Activated CD4-positive, alpha-beta T cell treated with anti-CD3 and anti-CD28 coated beads for 36 hours (primary cell): Measurements from ENCODE around the gene PCBP4. TPM values are rescaled to one million over a fixed set of nuclear protein-coding genes. Genes with fewer than 3 reads are reported as not detected.
A peak's percentile ranks its signal among the peaks of the same experiment; 100 is the strongest.

Experiments
- ATAC-seq: fragments of 200-7000 bp; cut with Tn5 transposase; one replicate; pipeline ENCODE4 v1.10.0; 2021; ENCODE audit warnings: mild to moderate bottlenecking, moderate library complexity
- CTCF ChIA-PET: fragments of 350-600 bp; sonication (Branson Sonifier 250); formaldehyde crosslinking; loops from one replicate; lab custom pipeline; 2021; ENCODE audit warnings: antibody characterized with exemption; lab: Charles Lee
- POLR2A ChIA-PET: fragments of 350-600 bp; sonication (Branson Sonifier 250); formaldehyde crosslinking; loops from one replicate; lab custom pipeline; 2021; ENCODE audit warnings: antibody characterized with exemption, inconsistent platforms; lab: Charles Lee
- DNase-seq: peaks from one replicate; pipeline ENCODE4 v3.0.0-alpha.2; 2020
- H3K27ac Mint-ChIP-seq: one replicate; pipeline ENCODE4 v1.8.0; 2021; ENCODE audit warnings: mixed read lengths
- H3K27me3 Mint-ChIP-seq: one replicate; pipeline ENCODE4 v1.8.0; 2021; ENCODE audit warnings: mixed read lengths
- H3K36me3 Mint-ChIP-seq: one replicate; pipeline ENCODE4 v1.8.0; 2021; ENCODE audit warnings: low read depth, mixed read lengths
- H3K4me1 Mint-ChIP-seq: one replicate; pipeline ENCODE4 v1.8.0; 2021; ENCODE audit warnings: mixed read lengths
- H3K4me3 Mint-ChIP-seq: one replicate; pipeline ENCODE4 v1.8.0; 2021; ENCODE audit warnings: mild to moderate bottlenecking, moderate library complexity, mixed read lengths
- H3K9me3 Mint-ChIP-seq: one replicate; pipeline ENCODE4 v1.8.0; 2021; ENCODE audit warnings: low read depth, mixed read lengths
- intact Hi-C, 2 experiments: fragments of 100-400 bp; cut with DNase I in 1 of 2; cut with micrococcal nuclease in 1 of 2; formaldehyde crosslinking; loops; one replicate each; pipeline versions ENCODE4 v1.14.2 to v1.15.1; 2022 to 2024; cut with DNase I, micrococcal nuclease
- total RNA-seq, 2 experiments: library from RNA; stranded (reverse); gene quantifications; one replicate each; pipeline ENCODE4 v1.2.3, GENCODE V29; 2021

PCBP4 gene
- 10 to 100 TPM; 12.5 to 13.6 TPM for total RNA-seq

DNA sequence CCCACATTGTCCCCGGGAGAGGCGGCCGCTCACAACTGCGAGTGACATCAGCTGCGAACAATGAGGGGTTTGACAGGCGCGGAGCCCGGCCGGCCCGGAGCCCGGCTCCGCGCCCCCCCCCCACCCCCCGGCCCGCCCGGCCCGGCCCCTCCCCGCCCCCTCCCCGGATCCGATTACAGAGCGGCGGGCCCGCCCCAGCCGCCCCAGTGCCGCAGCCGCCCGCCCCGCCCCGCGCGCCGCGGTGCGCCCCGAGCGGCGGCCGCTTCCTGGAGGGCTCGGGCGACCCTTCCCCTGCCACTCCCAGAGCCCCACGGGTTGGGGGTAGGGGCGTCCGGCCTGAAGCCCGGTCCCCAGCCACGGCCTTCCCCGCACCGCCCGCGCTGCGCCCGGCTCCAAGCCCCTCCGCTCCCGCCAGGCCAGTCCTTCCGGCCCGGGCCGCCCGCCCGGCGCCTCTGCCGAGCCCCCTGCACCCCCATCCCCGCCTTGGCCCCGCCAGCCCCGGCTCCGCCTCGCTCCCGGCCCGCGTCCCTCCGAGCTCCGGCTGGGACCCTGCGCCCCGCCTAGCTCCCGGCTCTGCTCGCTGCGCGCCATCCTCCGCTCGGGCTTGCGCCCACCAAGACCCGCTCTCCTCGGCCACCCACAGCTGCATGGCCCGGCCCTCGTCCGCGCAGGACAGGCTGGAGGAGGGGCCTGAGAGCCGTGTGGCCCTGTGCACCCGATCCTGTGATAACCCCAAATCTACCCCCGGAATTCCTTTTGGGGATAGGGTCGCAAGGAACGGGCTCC, at the start of gene PCBP4:
Gene PCBP4, minus strand, starts transcription at position 71 of the 786 bp plus-strand sequence. CDS start 6,214 bp downstream, outside the sequence.
- H3K27ac Mint-ChIP-seq: peak within 1 kb of the TSS; percentile 31
- CTCF ChIA-PET: interaction anchor here (1.0 to 2.8 kb wide), 2 partner anchors 15 to 25 kb away, joined by 4 to 12 read pairs; partner anchors contain the start of gene ACY1
- H3K4me3 Mint-ChIP-seq: peak within 1 kb of the TSS; percentile 75
- H3K27me3 Mint-ChIP-seq: no peaks in the 10 kb centered on the region
- POLR2A ChIA-PET: no interaction called here
- H3K36me3 Mint-ChIP-seq: peaks cover 9% of the 10 kb centered on the region
- intact Hi-C loops: loop anchor here in 1 of 2 experiments (1.0 kb wide), 1 partner anchor 25 kb away; the partner anchor contains the start of gene PARP3
- ATAC-seq (peak; percentile 52), DNase-seq (peak; percentile 62)
- H3K4me1 Mint-ChIP-seq: peaks cover 20% of the 10 kb centered on the region
- H3K9me3 Mint-ChIP-seq: no peaks in the 10 kb centered on the region

DNA sequence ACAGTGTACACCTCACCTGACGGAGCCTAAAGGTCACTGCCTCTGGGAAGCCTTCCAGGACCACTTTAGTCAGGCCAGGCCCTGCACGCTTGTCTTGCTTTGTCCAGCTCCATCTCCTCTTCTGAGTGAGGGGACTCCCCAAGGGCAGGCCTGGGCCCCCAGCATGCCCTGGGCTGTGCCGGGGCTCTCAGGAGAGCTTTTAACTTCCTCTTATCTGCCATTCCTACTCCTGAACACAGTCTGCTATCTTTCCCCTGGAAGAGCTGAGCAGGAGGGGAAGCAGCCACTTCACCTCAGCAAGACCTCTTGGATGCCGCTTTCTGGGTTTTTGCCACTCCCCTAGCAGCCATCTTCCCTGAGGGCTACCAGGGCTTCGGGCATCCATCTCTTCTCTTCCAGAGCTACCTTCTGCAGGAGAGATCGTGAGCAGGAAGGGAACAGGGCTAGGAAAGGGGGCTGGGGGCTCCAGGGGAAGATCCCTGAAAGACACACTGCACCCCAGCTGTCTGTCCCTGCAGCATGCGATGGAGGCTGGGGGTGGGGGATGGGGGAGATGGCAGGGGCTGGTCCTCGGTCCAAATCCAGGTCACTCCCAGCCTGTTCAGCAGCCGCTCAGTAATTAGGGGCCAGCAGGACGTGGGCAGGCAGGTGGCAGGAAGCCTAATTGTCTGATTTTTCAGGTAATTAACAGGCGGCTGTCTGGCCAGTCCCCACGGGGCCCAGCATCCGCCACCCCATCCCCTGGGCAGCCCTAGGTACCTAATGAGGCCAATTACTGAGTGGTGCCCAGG, 48.4 kb upstream of the PCBP4 start:
- no peaks in the 10 kb centered on the region for H3K9me3 Mint-ChIP-seq
- no peak for ATAC-seq
- H3K27ac Mint-ChIP-seq: no peak overlapping the region
- H3K4me3 Mint-ChIP-seq: no peak overlapping the region
- ChIA-PET POLR2A (no interaction called here), CTCF (interaction anchor here (0.9 kb wide), 1 partner anchor 10 kb away, joined by 3 read pairs; no protein-coding TSS in a partner anchor)
- no peak for DNase-seq
- no peaks in the 10 kb centered on the region for H3K4me1 Mint-ChIP-seq
- intact Hi-C loops: no loop called here
- H3K27me3 Mint-ChIP-seq: no peaks in the 10 kb centered on the region
- no peaks in the 10 kb centered on the region for H3K36me3 Mint-ChIP-seq

DNA sequence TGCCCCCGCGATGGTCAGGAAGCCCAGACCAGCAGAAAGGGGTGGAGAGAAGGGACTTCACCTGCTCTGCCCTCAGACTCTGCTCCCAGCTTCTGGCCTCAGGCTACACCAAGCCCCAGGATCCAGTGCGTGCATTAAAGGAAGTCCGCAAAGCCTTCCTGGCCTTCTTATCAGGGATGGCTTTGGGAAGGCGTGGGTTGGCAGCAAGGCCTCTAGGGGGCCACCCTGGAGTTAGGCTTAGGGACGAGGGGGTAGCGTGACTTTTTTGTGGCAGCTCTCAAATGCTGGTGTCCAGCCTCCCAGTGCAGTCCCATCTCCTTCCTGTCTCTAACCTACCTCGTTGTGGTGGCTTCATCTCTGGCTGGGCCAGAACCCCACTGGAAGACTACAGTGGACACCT, 47.4 kb upstream of the PCBP4 start:
- DNase-seq (no peak), ATAC-seq (no peak)
- Mint-ChIP-seq H3K4me1 (no peaks in the 10 kb centered on the region), H3K27me3 (no peaks in the 10 kb centered on the region), H3K36me3 (no peaks in the 10 kb centered on the region), H3K27ac (no peak overlapping the region), H3K4me3 (no peak overlapping the region), H3K9me3 (no peaks in the 10 kb centered on the region)
- ChIA-PET CTCF (interaction anchor here (0.6 kb wide), 1 partner anchor 190 kb away, joined by 3 read pairs; no protein-coding TSS in a partner anchor), POLR2A (no interaction called here)
- intact Hi-C loops: no loop called here

DNA sequence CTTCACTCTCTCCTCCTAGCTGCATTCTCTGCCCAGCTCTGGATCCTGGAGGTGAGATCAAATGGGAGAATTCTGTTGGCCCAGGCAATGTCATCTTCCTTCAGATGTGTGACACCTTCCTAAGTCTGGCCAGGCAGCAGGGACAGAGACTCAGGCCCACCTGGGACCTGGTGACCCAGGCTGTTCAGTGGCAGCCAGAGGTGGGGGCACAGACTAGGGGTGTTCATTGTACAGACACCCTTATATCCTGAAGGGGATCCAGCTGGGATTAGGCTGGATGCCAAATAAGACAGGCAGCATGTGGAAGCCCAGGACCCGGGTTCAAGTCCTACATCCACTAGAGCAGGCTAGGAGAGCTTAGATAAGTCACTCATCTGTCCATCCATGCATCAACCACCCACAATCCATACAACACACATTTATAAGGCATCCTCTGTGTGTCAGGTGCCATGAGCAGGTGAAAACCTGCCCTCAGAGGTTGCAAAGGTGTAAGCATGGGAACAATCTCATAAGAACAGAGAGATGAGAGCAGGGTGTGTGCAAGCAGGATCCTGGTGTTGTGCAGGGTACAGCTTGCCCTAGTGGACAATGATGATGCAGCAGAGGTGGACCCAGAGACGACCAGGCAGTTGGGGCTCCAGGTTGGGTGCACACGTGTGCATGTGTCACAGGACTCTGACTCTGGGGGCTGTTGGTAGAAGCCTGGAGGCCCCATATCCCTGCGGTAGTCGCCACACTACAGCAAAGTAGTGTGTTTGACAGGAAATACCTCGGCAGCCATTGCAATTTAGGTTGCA, 46.7 kb upstream of the PCBP4 start:
- H3K4me3 Mint-ChIP-seq: no peak overlapping the region
- ATAC-seq (no peak), DNase-seq (no peak)
- ChIA-PET POLR2A (no interaction called here), CTCF (interaction anchor here (0.6 to 2.4 kb wide), 7 partner anchors 12 to 326 kb away, joined by 3 to 9 read pairs (median 3); partner anchors contain the start of gene ABHD14B)
- intact Hi-C loops: no loop called here
- no peak overlapping the region for H3K27ac Mint-ChIP-seq
- H3K27me3 Mint-ChIP-seq: no peaks in the 10 kb centered on the region
- no peaks in the 10 kb centered on the region for H3K36me3 Mint-ChIP-seq
- H3K4me1 Mint-ChIP-seq: no peaks in the 10 kb centered on the region
- H3K9me3 Mint-ChIP-seq: no peaks in the 10 kb centered on the region

DNA sequence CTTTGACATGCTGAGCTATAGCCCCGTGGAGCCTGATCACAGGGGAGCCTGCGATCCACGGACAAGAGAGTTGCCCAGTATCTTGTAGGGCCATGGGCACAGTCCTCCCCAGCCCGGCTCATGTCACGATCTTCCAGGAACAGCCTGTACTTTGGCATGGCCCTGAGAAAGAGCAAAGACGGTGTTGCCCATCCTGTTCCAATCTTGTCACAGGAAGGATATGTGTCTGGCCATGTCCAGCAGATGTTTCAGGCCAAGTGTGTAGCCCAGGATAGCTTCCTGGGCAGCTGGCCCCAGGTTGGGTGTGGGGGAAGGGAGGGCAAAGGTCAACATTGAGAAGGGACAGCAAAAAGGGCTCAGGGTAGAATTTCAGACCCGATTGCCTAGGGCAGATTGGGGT, 45.4 kb upstream of the PCBP4 start:
- Mint-ChIP-seq H3K4me3 (no peak overlapping the region), H3K9me3 (no peaks in the 10 kb centered on the region), H3K4me1 (no peaks in the 10 kb centered on the region), H3K36me3 (no peaks in the 10 kb centered on the region), H3K27me3 (no peaks in the 10 kb centered on the region), H3K27ac (no peak overlapping the region)
- POLR2A ChIA-PET: no interaction called here
- CTCF ChIA-PET: interaction anchor here (0.6 to 2.4 kb wide), 8 partner anchors 11 to 373 kb away, joined by 3 to 9 read pairs (median 4); no protein-coding TSS in a partner anchor
- ATAC-seq (no peak), DNase-seq (no peak)
- intact Hi-C loops: no loop called here

DNA sequence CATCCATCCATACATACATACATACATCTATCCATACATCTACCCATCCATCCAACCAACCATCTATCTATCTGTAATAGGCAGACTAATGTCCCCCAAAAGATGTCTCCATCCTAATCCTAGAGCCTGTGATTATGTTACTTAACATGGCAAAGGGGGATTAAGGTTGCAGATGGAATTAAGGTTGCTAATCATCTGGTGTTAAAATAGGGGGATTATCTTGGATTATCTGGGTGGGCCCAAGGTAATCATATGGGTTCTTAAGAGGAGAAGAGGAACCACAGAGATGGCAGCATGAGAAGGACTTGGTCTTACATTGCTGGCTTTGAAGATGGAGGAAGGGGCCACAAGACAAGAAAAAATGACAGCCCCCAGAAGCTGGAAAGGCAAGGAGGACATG, 43.2 kb upstream of the PCBP4 start:
- intact Hi-C loops: no loop called here
- no peak for ATAC-seq
- H3K4me3 Mint-ChIP-seq: no peak overlapping the region
- ChIA-PET CTCF (interaction anchor here (0.7 kb wide), 1 partner anchor 110 kb away, joined by 3 read pairs; no protein-coding TSS in a partner anchor), POLR2A (no interaction called here)
- H3K4me1 Mint-ChIP-seq: peaks cover 9% of the 10 kb centered on the region
- DNase-seq: no peak
- H3K9me3 Mint-ChIP-seq: no peaks in the 10 kb centered on the region
- no peaks in the 10 kb centered on the region for H3K27me3 Mint-ChIP-seq
- H3K36me3 Mint-ChIP-seq: no peaks in the 10 kb centered on the region
- H3K27ac Mint-ChIP-seq: no peak overlapping the region

DNA sequence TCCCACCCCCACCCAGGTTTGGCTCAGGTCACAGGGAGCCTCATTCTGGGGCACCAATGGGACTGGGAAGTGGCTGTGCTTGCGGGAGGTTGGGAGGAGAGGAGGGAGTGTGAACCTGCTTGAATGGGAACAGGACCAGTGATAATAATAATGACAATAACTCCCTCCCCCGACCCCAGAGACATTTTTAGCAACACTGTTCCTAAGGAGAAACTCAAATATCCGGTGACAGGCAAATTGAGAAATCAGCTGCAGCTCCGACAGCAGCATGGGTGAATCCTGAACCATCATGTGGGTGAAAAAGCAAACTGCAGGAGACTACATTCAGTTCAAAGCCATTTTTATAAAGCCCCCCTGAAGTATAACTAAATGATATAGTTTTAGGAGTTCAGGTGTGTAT, 40.0 kb upstream of the PCBP4 start:
- no peak overlapping the region for H3K4me3 Mint-ChIP-seq
- no peaks in the 10 kb centered on the region for H3K36me3 Mint-ChIP-seq
- peaks cover 13% of the 10 kb centered on the region for H3K4me1 Mint-ChIP-seq
- ATAC-seq (no peak), DNase-seq (no peak)
- CTCF ChIA-PET: interaction anchor here (0.6 to 0.9 kb wide), 2 partner anchors 9 to 462 kb away, joined by 3 read pairs; no protein-coding TSS in a partner anchor
- no peak overlapping the region for H3K27ac Mint-ChIP-seq
- POLR2A ChIA-PET: no interaction called here
- intact Hi-C loops: no loop called here
- H3K27me3 Mint-ChIP-seq: no peaks in the 10 kb centered on the region
- no peaks in the 10 kb centered on the region for H3K9me3 Mint-ChIP-seq

DNA sequence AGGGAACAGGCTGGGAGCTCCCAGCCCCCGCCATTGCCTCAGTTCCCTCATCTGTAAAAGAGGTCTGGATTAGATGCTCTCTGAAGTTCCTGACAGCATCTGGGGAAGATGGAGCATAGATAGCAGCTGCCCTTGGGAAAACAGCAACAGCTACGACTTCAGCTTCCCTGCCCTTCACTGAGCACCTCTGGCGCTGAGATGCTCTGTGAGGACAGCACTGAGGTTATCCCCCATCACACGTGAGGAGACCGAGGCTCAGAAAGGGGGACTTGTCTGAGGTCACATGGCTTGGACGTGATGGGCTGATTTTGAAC, 39.5 kb upstream of the PCBP4 start:
- no peaks in the 10 kb centered on the region for H3K36me3 Mint-ChIP-seq
- ChIA-PET CTCF (interaction anchor here (0.6 kb wide), 1 partner anchor 87 kb away, joined by 3 read pairs; no protein-coding TSS in a partner anchor), POLR2A (no interaction called here)
- no peak overlapping the region for H3K4me3 Mint-ChIP-seq
- no peak for DNase-seq
- H3K4me1 Mint-ChIP-seq: peaks cover 13% of the 10 kb centered on the region
- no peaks in the 10 kb centered on the region for H3K27me3 Mint-ChIP-seq
- no peaks in the 10 kb centered on the region for H3K9me3 Mint-ChIP-seq
- no peak overlapping the region for H3K27ac Mint-ChIP-seq
- intact Hi-C loops: no loop called here
- no peak for ATAC-seq

DNA sequence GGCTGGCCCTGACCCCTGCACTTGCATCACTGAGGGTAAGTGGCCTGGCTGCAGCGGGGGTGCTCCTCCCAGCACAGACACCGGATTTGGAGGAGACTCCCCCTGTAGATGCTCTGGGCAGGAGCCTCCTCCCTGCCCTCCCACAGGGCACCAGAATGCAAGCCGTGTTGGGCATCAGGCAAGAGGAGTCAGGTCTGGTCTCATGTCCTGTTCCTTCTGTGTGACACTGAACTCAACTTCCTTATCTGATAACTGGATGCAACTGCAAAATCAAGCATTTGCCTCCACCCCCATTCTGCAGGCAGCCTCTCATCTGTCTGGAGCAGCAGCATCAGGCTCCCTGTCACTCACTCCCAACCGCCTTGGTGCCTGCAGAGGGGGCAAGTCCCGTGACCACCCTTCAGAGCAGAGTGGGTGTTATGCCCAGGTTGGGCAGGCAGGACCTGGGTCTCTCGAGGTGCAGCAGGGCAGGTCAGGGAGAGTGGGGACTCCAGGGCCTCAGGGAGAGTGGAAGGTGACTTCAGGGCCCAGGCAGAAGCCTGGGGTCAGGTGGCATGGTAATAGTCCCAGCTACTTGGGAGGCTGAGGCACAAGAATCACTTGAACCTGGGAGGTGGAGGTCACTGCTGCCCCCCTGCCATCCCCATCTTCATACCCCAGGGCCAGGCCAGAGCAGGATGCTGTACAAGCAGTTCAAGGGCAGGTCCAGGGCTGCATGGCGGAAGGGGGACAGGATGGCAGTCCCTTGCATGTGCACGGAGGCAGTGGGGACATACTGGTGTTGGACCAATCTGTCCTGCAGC, 39.0 kb upstream of the PCBP4 start:
- DNase-seq: no peak
- ChIA-PET POLR2A (interaction anchor here (0.7 kb wide), 1 partner anchor 316 kb away, joined by 3 read pairs; no protein-coding TSS in a partner anchor), CTCF (interaction anchor here (0.6 to 6.3 kb wide), 4 partner anchors 10 to 139 kb away, joined by 3 to 76 read pairs (median 3); no protein-coding TSS in a partner anchor)
- Mint-ChIP-seq H3K4me3 (no peak overlapping the region), H3K4me1 (peaks cover 16% of the 10 kb centered on the region), H3K27ac (no peak overlapping the region), H3K9me3 (no peaks in the 10 kb centered on the region), H3K36me3 (no peaks in the 10 kb centered on the region), H3K27me3 (no peaks in the 10 kb centered on the region)
- ATAC-seq: no peak
- intact Hi-C loops: no loop called here

DNA sequence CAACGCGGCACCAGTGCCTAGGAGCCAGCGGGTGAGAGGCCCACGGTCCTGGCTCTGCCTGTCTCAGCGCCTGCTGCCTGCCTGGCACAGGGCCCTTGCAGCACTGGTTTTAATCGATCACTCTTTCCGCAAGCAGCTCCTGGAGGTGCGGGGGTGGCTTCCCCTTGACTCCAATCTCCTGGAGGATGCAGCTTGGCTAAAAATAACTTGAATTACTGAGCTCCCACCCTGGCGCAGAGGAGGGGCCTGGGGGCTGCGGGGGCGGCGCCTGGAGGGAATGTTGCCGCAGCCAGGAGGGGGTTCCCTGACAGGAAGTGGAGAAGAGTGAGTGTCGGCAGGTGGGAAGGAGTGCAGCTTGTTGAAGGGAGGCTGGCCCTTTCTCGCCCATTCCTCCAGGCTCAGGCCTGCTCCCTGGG, 38.3 kb upstream of the PCBP4 start:
- peaks cover 16% of the 10 kb centered on the region for H3K4me1 Mint-ChIP-seq
- H3K36me3 Mint-ChIP-seq: no peaks in the 10 kb centered on the region
- POLR2A ChIA-PET: interaction anchor here (0.7 kb wide), 1 partner anchor 315 kb away, joined by 3 read pairs; no protein-coding TSS in a partner anchor
- DNase-seq (peak; percentile 43), ATAC-seq (peak; percentile 28)
- H3K9me3 Mint-ChIP-seq: no peaks in the 10 kb centered on the region
- no peak overlapping the region for H3K4me3 Mint-ChIP-seq
- CTCF ChIA-PET: interaction anchor here (0.5 to 6.3 kb wide), 4 partner anchors 10 to 449 kb away, joined by 3 to 76 read pairs (median 3); no protein-coding TSS in a partner anchor
- no peaks in the 10 kb centered on the region for H3K27me3 Mint-ChIP-seq
- H3K27ac Mint-ChIP-seq: no peak overlapping the region
- intact Hi-C loops: no loop called here
